GM12878 (cell line): ENCODE data around the gene FAM227A. TPM values are rescaled to one million over a fixed set of nuclear protein-coding genes. Genes with fewer than 3 reads are reported as not detected.

ENCODE experiments used
- ATAC-seq: fragments of 200-7000 bp; cut with Tn5 transposase; 3 replicates; pipeline ENCODE4 v1.9.1; 2020; ENCODE audit warnings: mild to moderate bottlenecking, moderate library complexity
- BruUV-seq: library from RNA; stranded (reverse); fragments of 400-500 nt; replicated peaks from 2 replicates; lab custom pipeline; 2021; lab: Mats Ljungman, UMichigan
- CTCF ChIA-PET: fragments of 300-600 bp; sonication (Branson Sonifier 250); formaldehyde crosslinking; extraction: SDS; loops from one replicate; lab custom pipeline; 2021; ENCODE audit warnings: inconsistent platforms; lab: Yijun Ruan, JAX
- POLR2A ChIA-PET: fragments of 350-600 bp; formaldehyde crosslinking; extraction: SDS; loops from one replicate; lab custom pipeline; 2021; ENCODE audit warnings: inconsistent platforms; lab: Charles Lee
- RAD21 ChIA-PET: fragments of 300-600 bp; sonication (Branson Sonifier 250); formaldehyde crosslinking; loops from one replicate; lab custom pipeline; 2023; ENCODE audit warnings: antibody characterized with exemption; ENCODE audit not compliant: unreplicated experiment; lab: Charles Lee
- SMC1A ChIA-PET: fragments of 300-600 bp; sonication (Branson Sonifier 250); formaldehyde crosslinking; loops from one replicate; lab custom pipeline; 2023; ENCODE audit not compliant: unreplicated experiment, uncharacterized antibody; lab: Charles Lee
- DNase-seq: peaks from one replicate; pipeline ENCODE4 v3.0.0-alpha.2; 2011; ENCODE audit warnings: low read depth, low spot score
- FAIRE-seq: peaks from 3 replicates; lab custom pipeline; 2011; peaks lifted over from hg19 to GRCh38; lab: Jason Lieb, UNC
- H2AFZ ChIP-seq: 2 replicates; pipeline ENCODE4 v1.6.0; 2011; ENCODE audit warnings: low read depth, low read length, control low read depth; ENCODE audit not compliant: control insufficient read depth
- H3K27ac ChIP-seq: 2 replicates; pipeline ENCODE4 v1.5.1; 2011; ENCODE audit warnings: control low read depth; ENCODE audit not compliant: control insufficient read depth, insufficient read depth
- H3K27me3 ChIP-seq, 2 experiments: replicated peaks in 1 of 2; 2 replicates each; pipeline versions ENCODE4 v1.6.0 to v1.6.1; 2011; ENCODE audit warnings: low read length in 1 of 2; ENCODE audit not compliant: control insufficient read depth in 2 of 2, insufficient read depth in 2 of 2
- H3K36me3 ChIP-seq, 2 experiments: 2 replicates each; pipeline ENCODE4 v1.5.1; 2011; ENCODE audit warnings: low read length in 1 of 2; ENCODE audit not compliant: control insufficient read depth in 2 of 2, insufficient read depth in 2 of 2
- H3K4me1 ChIP-seq: 2 replicates; pipeline ENCODE4 v1.6.1; 2011; ENCODE audit warnings: mild to moderate bottlenecking, low read length, moderate library complexity, mixed read lengths; ENCODE audit not compliant: control insufficient read depth, insufficient read depth
- H3K4me2 ChIP-seq: 2 replicates; pipeline ENCODE4 v1.6.0; 2011; ENCODE audit warnings: control low read depth; ENCODE audit not compliant: control insufficient read depth, insufficient read depth
- H3K4me3 ChIP-seq: fragments of 200-600 bp; sonication (generic); 2 replicates; pipeline ENCODE4 v1.5.1; 2016
- H3K79me2 ChIP-seq: 2 replicates; pipeline ENCODE4 v1.6.0; 2011; ENCODE audit warnings: low read length; ENCODE audit not compliant: control insufficient read depth, insufficient read depth
- H3K9ac ChIP-seq: 2 replicates; pipeline ENCODE4 v1.8.0; 2011; ENCODE audit warnings: low read length, control low read depth, mixed read lengths; ENCODE audit not compliant: control insufficient read depth, insufficient read depth
- H3K9me3 ChIP-seq: replicated peaks from 3 replicates; pipeline ENCODE4 v1.5.1; 2011; ENCODE audit warnings: mild to moderate bottlenecking, low read length; ENCODE audit not compliant: control insufficient read depth, insufficient read depth
- H4K20me1 ChIP-seq: 2 replicates; pipeline ENCODE4 v1.6.0; 2011; ENCODE audit not compliant: control insufficient read depth, insufficient read depth
- ATF7 ChIP-seq: fragments of 450-650 bp; IDR thresholded peaks from 2 replicates; pipeline ENCODE4 v1.6.1; 2016; ENCODE audit warnings: low read depth, mild to moderate bottlenecking
- CBFB ChIP-seq: IDR thresholded peaks from 2 replicates; pipeline ENCODE4 v1.6.1; 2016; ENCODE audit warnings: antibody characterized with exemption, low read depth
- IKZF1 ChIP-seq: fragments of 450-650 bp; conservative IDR thresholded peaks from 2 replicates; pipeline ENCODE4 v1.6.1; 2017; ENCODE audit warnings: antibody characterized with exemption, mild to moderate bottlenecking
- IRF3 ChIP-seq: fragments of 450-650 bp; IDR thresholded peaks from 2 replicates; pipeline ENCODE4 v1.6.1; 2014; ENCODE audit warnings: mild to moderate bottlenecking
- NBN ChIP-seq: fragments of 450-650 bp; IDR thresholded peaks from 2 replicates; pipeline ENCODE4 v1.6.1; 2016
- NFYA ChIP-seq: IDR thresholded peaks from 2 replicates; pipeline ENCODE4 v1.6.1; 2011; ENCODE audit warnings: low read depth, mild to moderate bottlenecking, low read length, improper control_type of control experiment, borderline replicate concordance
- RUNX3 ChIP-seq: IDR thresholded peaks from 2 replicates; pipeline ENCODE4 v1.6.1; 2012; ENCODE audit warnings: low read length, inconsistent platforms
- SRF ChIP-seq, 2 experiments: IDR thresholded peaks; 2 replicates each; pipeline ENCODE4 v1.6.1; 2011; ENCODE audit warnings: low read depth in 2 of 2, low read length in 2 of 2, mild to moderate bottlenecking in 1 of 2, moderate library complexity in 1 of 2
- YY1 ChIP-seq: IDR thresholded peaks from 2 replicates; pipeline ENCODE4 v1.6.1; 2011; ENCODE audit warnings: low read depth, mild to moderate bottlenecking, low read length
- WGBS: methylation state at CpG from one replicate; pipeline ENCODE4 v1.1.6; 2016; ENCODE audit warnings: low lambda C conversion rate; ENCODE audit not compliant: insufficient replicate concordance, insufficient coverage; ENCODE audit errors: missing lambda C conversion rate; 5-methylcytosine and 5-hydroxymethylcytosine counted together
- in situ Hi-C: fragments of 300-500 bp; cut with MboI; formaldehyde crosslinking; loops from 9 replicates; pipeline ENCODE4 v1.14.3; 2018; ENCODE audit warnings: mixed read lengths
- intact Hi-C: fragments of 100-400 bp; cut with micrococcal nuclease; formaldehyde crosslinking; loops from one replicate; pipeline ENCODE4 v1.14.2; 2022; ENCODE audit not compliant: unreplicated experiment
- polyA plus RNA-seq, 11 experiments: library from polyadenylated mRNA; depleted of rRNA in 4 of 11; unstranded in 6 of 11; stranded (reverse) in 5 of 11; fragments of >200 nt; fragmentation: Nextera tagmentation in 4 of 11; fragmentation: Illumina TruSeq in 1 of 11; extraction: Ambion mirVana in 4 of 11; extraction: Trizol in 1 of 11; gene quantifications; 1 replicate in 1 of 11; 2 replicates in 10 of 11; pipeline versions ENCODE4 v1.2.1 to v1.2.3, GENCODE V29; 2011 to 2016; ENCODE audit warnings: inconsistent platforms in 2 of 11, missing spikeins in 2 of 11, low read depth in 1 of 11
- total RNA-seq, 4 experiments: library from RNA; depleted of rRNA in 3 of 4; stranded (reverse); fragments of >200 nt in 3 of 4; fragmentation: Illumina TruSeq in 1 of 4; extraction: Trizol in 1 of 4; gene quantifications; 2 replicates each; pipeline versions ENCODE4 v1.2.1 to v1.2.3, GENCODE V29; 2013 to 2021

Gene FAM227A
- total and polyA plus RNA-seq, 10 of the 15 experiments (the other 5 are each of a cell fraction or from before 2014, with no cell fraction given): 0.02 to 0.59 (median 0.25) TPM

- TF ChIP-seq IRF3 (no peak), IKZF1 (0 out of 2 replicates have a peak, but pooled peaks have one; percentile 24), RUNX3 (no peak)
Observed at GRCh38 chr22:38697425-38698089, 41.4 kb upstream of the FAM227A start (continued).

DNA sequence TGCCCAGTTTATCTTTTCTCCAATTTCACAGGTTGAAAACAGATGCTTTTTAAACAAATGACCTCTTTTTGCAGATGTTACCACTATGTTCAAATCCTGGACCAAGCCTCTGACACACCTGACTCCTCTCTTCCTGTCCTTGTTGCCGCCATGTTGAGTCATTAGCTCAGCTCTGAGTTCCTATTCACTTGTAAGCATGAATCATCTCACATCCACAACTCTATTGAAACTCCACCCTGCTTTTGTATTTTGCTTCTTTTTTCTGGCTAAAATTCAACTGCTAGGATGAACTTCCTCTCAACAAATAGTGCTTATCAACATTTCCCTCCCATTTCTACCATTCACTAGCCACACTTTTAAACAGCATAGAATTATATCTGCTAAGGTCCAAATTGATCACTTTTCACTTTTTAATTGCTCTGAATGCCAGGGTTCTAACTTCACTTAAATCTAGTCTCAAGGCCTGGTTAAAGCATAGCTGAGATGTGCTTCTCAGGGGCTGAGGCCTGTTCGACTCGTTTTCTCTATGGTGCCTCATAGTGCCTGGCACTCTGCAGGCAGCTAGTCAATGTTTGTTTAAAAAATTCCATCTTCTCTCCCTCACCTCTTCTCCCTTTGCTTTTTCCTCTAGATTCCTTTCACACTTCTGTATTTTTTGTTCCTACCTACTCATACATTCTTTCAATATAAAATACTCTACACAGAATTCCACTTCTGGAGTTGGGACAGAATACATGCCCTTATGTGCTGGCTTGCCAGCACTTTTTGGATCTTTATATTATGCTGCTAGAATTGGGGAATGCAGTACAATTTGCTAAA lies 40.6 kb upstream of the FAM227A start:
- Histone ChIP-seq H3K9ac (peak overlapping the region; percentile 25; the same call in 1 of the 2 replicates), H4K20me1 (no peaks in the 10 kb centered on the region), H3K36me3 (0 out of 4 replicates have a peak, but pooled peaks cover 0 to 7% of the 10 kb centered on the region in 2 experiments), H3K4me1 (peaks cover 7% of the 10 kb centered on the region), H3K4me2 (peak overlapping the region; percentile 83), H3K27ac (peak overlapping the region; percentile 41), H3K9me3 (no peaks in the 10 kb centered on the region), H3K79me2 (peaks cover 56% of the 10 kb centered on the region), H3K27me3 (no peaks in the 10 kb centered on the region), H2AFZ (no peak overlapping the region), H3K4me3 (peak overlapping the region; percentile 86; the same call in 1 of the 2 replicates)
- ChIA-PET CTCF (interaction anchor here (0.6 to 4.4 kb wide), 5 partner anchors 11 to 72 kb away, joined by 3 to 45 read pairs (median 5); partner anchors contain the start of gene TOMM22), RAD21 (interaction anchor here (1.7 to 5.3 kb wide), 3 partner anchors 11 to 15 kb away, joined by 3 to 30 read pairs (median 12); partner anchors contain the start of gene TOMM22), SMC1A (interaction anchor here (0.9 to 7.6 kb wide), 5 partner anchors 11 to 69 kb away, joined by 3 to 54 read pairs (median 6); partner anchors contain the start of genes GTPBP1 and TOMM22), POLR2A (interaction anchor here (1.8 to 5.9 kb wide), 6 partner anchors 8 to 60 kb away, joined by 4 to 43 read pairs (median 20); partner anchors contain the start of genes GTPBP1, SUN2 and TOMM22)
- in situ Hi-C loops: no loop called here
- TF ChIP-seq NBN (0 out of 2 replicates have a peak, but pooled peaks have one; percentile 23), YY1 (peak; percentile 79), ATF7 (peak; percentile 10; the same call in 1 of the 2 replicates), SRF (IDR thresholded peaks at IDR 0.05; ENCODE audit: low read depth in 2 of 2, low read length in 2 of 2) (no peak), CBFB (no peak), NFYA (no peak)
- intact Hi-C loops: no loop called here
- peak; percentile 8; the same call in 1 of the 3 replicates for ATAC-seq
- 54% methylated on average over 3 of the region's 3 CpGs for WGBS
- FAIRE-seq: no peak
- no peak for DNase-seq
- BruUV-seq: no TSS peak
